ENCODE data around the gene NAMPT.
"Not testable (repeated sequence)": the region's sequence is repeated elsewhere in the genome, so short reads cannot be mapped to it uniquely, and the experiment has no call there.

Gene NAMPT

GRCh38 chr7:106326594-106327537 is 42.1 kb upstream of the NAMPT start:
- Histone ChIP-seq H3K79me2 (ENCODE audit: insufficient read depth, low read length) (no peaks in the 10 kb centered on the region), H3K9ac (ENCODE audit: low read length) (no peak overlapping the region), H3K4me3 (ENCODE audit: low read depth, low read length, poor library complexity, severe bottlenecking) (no peak overlapping the region), H3K9me3 (ENCODE audit: low read length) (no peaks in the 10 kb centered on the region), H2AFZ (ENCODE audit: low read length) (no peak overlapping the region), H3K9me2 (ENCODE audit: low read depth, low read length) (no peaks in the 10 kb centered on the region), H3K4me1 (ENCODE audit: insufficient read depth, low read length, severe bottlenecking) (no peaks in the 10 kb centered on the region), H3K36me3 (ENCODE audit: insufficient read depth, low read length) (no peaks in the 10 kb centered on the region), H3K27ac (ENCODE audit: low read depth, low read length, poor library complexity, severe bottlenecking) (no peak overlapping the region), H3K4me2 (ENCODE audit: low read length) (no peak overlapping the region), H3K27me3 (ENCODE audit: insufficient read depth, low read length) (0 out of 2 replicates have a peak, but pooled peaks cover 4% of the 10 kb centered on the region), H4K20me1 (ENCODE audit: insufficient read depth, low read length) (no peaks in the 10 kb centered on the region), H3F3A (ENCODE audit: insufficient read depth, low read length) (no peaks in the 10 kb centered on the region)
- TF ChIP-seq, protein P1, sequence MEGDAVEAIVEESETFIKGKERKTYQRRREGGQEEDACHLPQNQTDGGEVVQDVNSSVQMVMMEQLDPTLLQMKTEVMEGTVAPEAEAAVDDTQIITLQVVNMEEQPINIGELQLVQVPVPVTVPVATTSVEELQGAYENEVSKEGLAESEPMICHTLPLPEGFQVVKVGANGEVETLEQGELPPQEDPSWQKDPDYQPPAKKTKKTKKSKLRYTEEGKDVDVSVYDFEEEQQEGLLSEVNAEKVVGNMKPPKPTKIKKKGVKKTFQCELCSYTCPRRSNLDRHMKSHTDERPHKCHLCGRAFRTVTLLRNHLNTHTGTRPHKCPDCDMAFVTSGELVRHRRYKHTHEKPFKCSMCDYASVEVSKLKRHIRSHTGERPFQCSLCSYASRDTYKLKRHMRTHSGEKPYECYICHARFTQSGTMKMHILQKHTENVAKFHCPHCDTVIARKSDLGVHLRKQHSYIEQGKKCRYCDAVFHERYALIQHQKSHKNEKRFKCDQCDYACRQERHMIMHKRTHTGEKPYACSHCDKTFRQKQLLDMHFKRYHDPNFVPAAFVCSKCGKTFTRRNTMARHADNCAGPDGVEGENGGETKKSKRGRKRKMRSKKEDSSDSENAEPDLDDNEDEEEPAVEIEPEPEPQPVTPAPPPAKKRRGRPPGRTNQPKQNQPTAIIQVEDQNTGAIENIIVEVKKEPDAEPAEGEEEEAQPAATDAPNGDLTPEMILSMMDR (IDR thresholded peaks at IDR 0.05; ENCODE audit: low read length) = no peak
- no peak for TF ChIP-seq EZH2 (IDR thresholded peaks at IDR 0.05; ENCODE audit: borderline replicate concordance, low read length)

DNA sequence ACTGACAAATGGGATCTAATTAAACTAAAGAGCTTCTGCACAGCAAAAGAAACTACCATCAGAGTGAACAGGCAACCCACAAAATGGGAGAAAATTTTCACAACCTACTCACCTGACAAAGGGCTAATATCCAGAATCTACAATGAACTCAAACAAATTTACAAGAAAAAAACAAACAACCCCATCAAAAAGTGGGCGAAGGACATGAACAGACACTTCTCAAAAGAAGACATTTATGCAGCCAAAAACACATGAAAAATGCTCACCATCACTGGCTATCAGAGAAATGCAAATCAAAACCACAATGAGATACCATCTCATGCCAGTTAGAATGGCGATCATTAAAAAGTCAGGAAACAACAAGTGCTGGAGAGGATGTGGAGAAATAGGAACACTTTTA is 39.7 kb upstream of the NAMPT start:
- not testable (repeated sequence) for H3K79me2 ChIP-seq (ENCODE audit: insufficient read depth, low read length); H3K27me3 ChIP-seq (ENCODE audit: insufficient read depth, low read length); H3K4me1 ChIP-seq (ENCODE audit: insufficient read depth, low read length, severe bottlenecking); H3K36me3 ChIP-seq (ENCODE audit: insufficient read depth, low read length); H3K9me2 ChIP-seq (ENCODE audit: low read depth, low read length); H3K9ac ChIP-seq (ENCODE audit: low read length); H2AFZ ChIP-seq (ENCODE audit: low read length); H3K9me3 ChIP-seq (ENCODE audit: low read length); H3F3A ChIP-seq (ENCODE audit: insufficient read depth, low read length); H3K27ac ChIP-seq (ENCODE audit: low read depth, low read length, poor library complexity, severe bottlenecking); H3K4me2 ChIP-seq (ENCODE audit: low read length); H3K4me3 ChIP-seq (ENCODE audit: low read depth, low read length, poor library complexity, severe bottlenecking); H4K20me1 ChIP-seq (ENCODE audit: insufficient read depth, low read length)

- H3K4me1 ChIP-seq (ENCODE audit: insufficient read depth, low read length, severe bottlenecking); H2AFZ ChIP-seq (ENCODE audit: low read length); H3K9me3 ChIP-seq (ENCODE audit: low read length); H3F3A ChIP-seq (ENCODE audit: insufficient read depth, low read length); H4K20me1 ChIP-seq (ENCODE audit: insufficient read depth, low read length); H3K36me3 ChIP-seq (ENCODE audit: insufficient read depth, low read length); H3K4me3 ChIP-seq (ENCODE audit: low read depth, low read length, poor library complexity, severe bottlenecking); H3K79me2 ChIP-seq (ENCODE audit: insufficient read depth, low read length); H3K9ac ChIP-seq (ENCODE audit: low read length); H3K27ac ChIP-seq (ENCODE audit: low read depth, low read length, poor library complexity, severe bottlenecking); H3K27me3 ChIP-seq (ENCODE audit: insufficient read depth, low read length); H3K4me2 ChIP-seq (ENCODE audit: low read length); H3K9me2 ChIP-seq (ENCODE audit: low read depth, low read length): not testable (repeated sequence)
These were observed 35.5 kb upstream of the NAMPT start for GRCh38 chr7:106320254-106320770.

DNA sequence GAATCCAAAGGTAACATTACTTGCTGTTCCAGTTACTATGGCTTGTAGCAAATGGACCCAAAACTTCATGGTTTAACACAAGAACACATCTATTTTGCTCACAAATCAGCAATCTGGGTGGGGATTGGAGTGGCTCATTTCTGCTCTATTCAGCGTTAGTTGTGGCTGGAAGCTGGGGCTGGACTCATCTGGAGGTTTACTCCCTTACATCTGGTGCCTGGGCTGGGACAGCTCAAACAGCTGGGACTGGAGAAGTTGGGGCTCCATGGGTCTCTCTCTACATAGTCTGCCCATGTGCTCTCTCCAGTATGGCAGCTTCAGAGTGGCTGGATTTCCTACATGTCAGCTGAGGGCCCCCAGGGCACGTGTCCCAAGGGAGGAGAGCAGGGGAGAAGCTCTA is 33.7 kb upstream of the NAMPT start:
- Histone ChIP-seq H3K36me3 (ENCODE audit: insufficient read depth, low read length) (no peaks in the 10 kb centered on the region), H3K27ac (ENCODE audit: low read depth, low read length, poor library complexity, severe bottlenecking) (no peak overlapping the region), H3K9ac (ENCODE audit: low read length) (no peak overlapping the region), H2AFZ (ENCODE audit: low read length) (no peak overlapping the region), H3F3A (ENCODE audit: insufficient read depth, low read length) (no peaks in the 10 kb centered on the region), H3K9me2 (ENCODE audit: low read depth, low read length) (no peaks in the 10 kb centered on the region), H3K4me3 (ENCODE audit: low read depth, low read length, poor library complexity, severe bottlenecking) (no peak overlapping the region), H3K79me2 (ENCODE audit: insufficient read depth, low read length) (no peaks in the 10 kb centered on the region), H3K4me2 (ENCODE audit: low read length) (no peak overlapping the region), H3K4me1 (ENCODE audit: insufficient read depth, low read length, severe bottlenecking) (no peaks in the 10 kb centered on the region), H3K9me3 (ENCODE audit: low read length) (no peaks in the 10 kb centered on the region), H3K27me3 (ENCODE audit: insufficient read depth, low read length) (no peaks in the 10 kb centered on the region), H4K20me1 (ENCODE audit: insufficient read depth, low read length) (no peaks in the 10 kb centered on the region)
- TF ChIP-seq, protein P1 (IDR thresholded peaks at IDR 0.05; ENCODE audit: low read length) = no peak
- no peak for TF ChIP-seq EZH2 (IDR thresholded peaks at IDR 0.05; ENCODE audit: borderline replicate concordance, low read length)
